NCI-H345 (cell line): ENCODE results near the gene GBE1.
"Not testable (repeated sequence)": the region's sequence is repeated elsewhere in the genome, so short reads cannot be mapped to it uniquely, and the experiment has no call there.

Source experiments
- DNase-seq: peaks from one replicate; lab custom pipeline; 2025; lab: John Stamatoyannopoulos, UW

The GBE1 gene

GRCh38 chr3:81531263-81531662 lies 230.2 kb downstream of the GBE1 start:
- DNase-seq = no peak

GRCh38 chr3:81530180-81530939 lies 231.1 kb downstream of the GBE1 start:
- DNase-seq = no peak

- DNase-seq = no peak
These were observed 239.6 kb downstream of the GBE1 start for GRCh38 chr3:81521855-81522254.

- no peak for DNase-seq
These were observed 242.5 kb downstream of the GBE1 start for GRCh38 chr3:81518945-81519344.

GRCh38 chr3:81516042-81516441 lies 245.4 kb downstream of the GBE1 start:
- DNase-seq = no peak

GRCh38 chr3:81513591-81513990 lies 247.9 kb downstream of the GBE1 start:
- no peak for DNase-seq

- no peak for DNase-seq
These were observed 258.4 kb downstream of the GBE1 start for GRCh38 chr3:81503026-81503425.

- no peak for DNase-seq
These were observed 259.2 kb downstream of the GBE1 start for GRCh38 chr3:81502236-81502635.

- DNase-seq = no peak
These were observed 261.4 kb downstream of the GBE1 start for GRCh38 chr3:81500039-81500438.

GRCh38 chr3:81497572-81498251 lies 263.7 kb downstream of the GBE1 start:
- DNase-seq = no peak

- no peak for DNase-seq
These were observed 264.9 kb downstream of the GBE1 start for GRCh38 chr3:81496407-81497104.

- not testable (repeated sequence) for DNase-seq
These were observed 269.0 kb downstream of the GBE1 start for GRCh38 chr3:81492471-81492870.

- no peak for DNase-seq
These were observed 269.4 kb downstream of the GBE1 start for GRCh38 chr3:81492040-81492439.

- DNase-seq = peak; percentile 75
These were observed 270.7 kb downstream of the GBE1 start for GRCh38 chr3:81490541-81491288.

GRCh38 chr3:81485444-81485865 lies 276.0 kb downstream of the GBE1 start:
- DNase-seq = no peak

GRCh38 chr3:81484520-81484919 lies 276.9 kb downstream of the GBE1 start:
- no peak for DNase-seq

- DNase-seq = no peak
These were observed 278.4 kb downstream of the GBE1 start for GRCh38 chr3:81483046-81483445.

- DNase-seq = no peak
These were observed 283.7 kb downstream of the GBE1 start for GRCh38 chr3:81477740-81478139.

- DNase-seq = no peak
These were observed 284.8 kb downstream of the GBE1 start for GRCh38 chr3:81476692-81477091.

GRCh38 chr3:81472600-81473362 lies 288.7 kb downstream of the GBE1 start:
- DNase-seq = no peak

- no peak for DNase-seq
These were observed 290.7 kb downstream of the GBE1 start for GRCh38 chr3:81470524-81471278.
